Thoracic aorta (tissue), 2 donors: Measurements from ENCODE around the gene ZDHHC6. TPM values are rescaled to one million over a fixed set of nuclear protein-coding genes. Genes with fewer than 3 reads are reported as not detected.
"Not testable (repeated sequence)": the region's sequence is repeated elsewhere in the genome, so short reads cannot be mapped to it uniquely, and the experiment has no call there.

ENCODE experiments used
- ATAC-seq: fragments of 150-250 bp; one replicate; pipeline ENCODE4 v1.8.0; 2017; ENCODE audit warnings: low read depth; ENCODE audit not compliant: insufficient number of reproducible peaks, low FRiP score
- DNase-seq: peaks from one replicate; pipeline ENCODE4 v3.0.0-alpha.2; 2020; ENCODE audit warnings: low spot score
- H3K27ac ChIP-seq, 2 donors: fragments of 200-600 bp; sonication (generic); 1 replicate in 1 of 2; 2 replicates in 1 of 2; pipeline ENCODE4 v1.5.1; 2016; ENCODE audit warnings: mild to moderate bottlenecking in 2 of 2, moderate library complexity in 2 of 2
- H3K27me3 ChIP-seq: fragments of 200-600 bp; sonication (generic); replicated peaks from 2 replicates; pipeline ENCODE4 v1.6.0; 2016; ENCODE audit warnings: mild to moderate bottlenecking; ENCODE audit not compliant: insufficient read depth
- H3K36me3 ChIP-seq: fragments of 200-600 bp; sonication (generic); one replicate; pipeline ENCODE4 v1.5.1; 2016
- H3K4me1 ChIP-seq, 2 donors: fragments of 200-600 bp; sonication (generic); 1 replicate in 1 of 2; 2 replicates in 1 of 2; pipeline versions ENCODE4 v1.5.1 to v1.6.0; 2016; ENCODE audit warnings: low read depth in 2 of 2, mild to moderate bottlenecking in 1 of 2; ENCODE audit not compliant: control insufficient read depth in 1 of 2
- H3K4me3 ChIP-seq: fragments of 200-600 bp; sonication (generic); 2 replicates; pipeline ENCODE4 v1.5.1; 2016; ENCODE audit warnings: mild to moderate bottlenecking
- H3K9me3 ChIP-seq: fragments of 200-600 bp; sonication (generic); 2 replicates; pipeline ENCODE4 v1.5.1; 2016
- CTCF ChIP-seq: fragments of 200-600 bp; sonication (generic); IDR thresholded peaks from one replicate; pipeline ENCODE4 v1.5.1; 2019; ENCODE audit warnings: antibody characterized with exemption
- total RNA-seq, 2 donors: library from RNA; depleted of rRNA; stranded (reverse); fragments of >200 nt; gene quantifications; one replicate each; pipeline versions ENCODE4 v1.1.0 to v1.2.3, GENCODE V29; 2016

ZDHHC6 gene
- total RNA-seq, 2 donors from 2014 or later = 23.6 to 25.9 TPM

- no peak overlapping the region for H3K4me3 ChIP-seq
- H3K36me3 ChIP-seq = peaks cover 6% of the 10 kb centered on the region
- no peaks in the 10 kb centered on the region for H3K9me3 ChIP-seq
- no peak overlapping the region for H3K27ac ChIP-seq
- no peaks in the 10 kb centered on the region for H3K27me3 ChIP-seq
- no peak for DNase-seq
- H3K4me1 ChIP-seq = peaks cover 0 to 4% of the 10 kb centered on the region in 2 donors
- TF ChIP-seq CTCF = no peak
- ATAC-seq = no peak
Observed at GRCh38 chr10:112466802-112467201, 20.1 kb upstream of the ZDHHC6 start.

- ATAC-seq = no peak
- Histone ChIP-seq H3K27ac (no peak overlapping the region), H3K4me1 (no peaks in the 10 kb centered on the region), H3K27me3 (no peaks in the 10 kb centered on the region), H3K9me3 (no peaks in the 10 kb centered on the region), H3K4me3 (no peak overlapping the region), H3K36me3 (peaks cover 11% of the 10 kb centered on the region)
- no peak for TF ChIP-seq CTCF
- DNase-seq = no peak
Observed at GRCh38 chr10:112465299-112465883, 18.7 kb upstream of the ZDHHC6 start.

GRCh38 chr10:112464074-112464473 is 17.4 kb upstream of the ZDHHC6 start:
- peaks cover 11% of the 10 kb centered on the region for H3K36me3 ChIP-seq
- ATAC-seq, DNase-seq, H3K27me3 ChIP-seq, H3K9me3 ChIP-seq, H3K4me3 ChIP-seq, H3K27ac ChIP-seq, H3K4me1 ChIP-seq: not testable (repeated sequence)

- no peak for TF ChIP-seq CTCF
- ATAC-seq (no peak), DNase-seq (no peak)
- H3K9me3 ChIP-seq = no peaks in the 10 kb centered on the region
- no peak overlapping the region for H3K27ac ChIP-seq
- peaks cover 11% of the 10 kb centered on the region for H3K36me3 ChIP-seq
- H3K27me3 ChIP-seq = no peaks in the 10 kb centered on the region
- H3K4me3 ChIP-seq = no peak overlapping the region
- no peaks in the 10 kb centered on the region for H3K4me1 ChIP-seq
Observed at GRCh38 chr10:112461029-112461887, 14.5 kb upstream of the ZDHHC6 start.

GRCh38 chr10:112460366-112460765 is 13.7 kb upstream of the ZDHHC6 start:
- ATAC-seq (no peak), DNase-seq (no peak)
- Histone ChIP-seq H3K9me3 (no peaks in the 10 kb centered on the region), H3K4me1 (no peaks in the 10 kb centered on the region), H3K36me3 (peaks cover 9% of the 10 kb centered on the region), H3K27me3 (no peaks in the 10 kb centered on the region), H3K27ac (no peak overlapping the region), H3K4me3 (no peak overlapping the region)
- no peak for TF ChIP-seq CTCF
